ENCODE measurements around the gene GAGE12F.
"Not testable (repeated sequence)": the region's sequence is repeated elsewhere in the genome, so short reads cannot be mapped to it uniquely, and the experiment has no call there.

DNA sequence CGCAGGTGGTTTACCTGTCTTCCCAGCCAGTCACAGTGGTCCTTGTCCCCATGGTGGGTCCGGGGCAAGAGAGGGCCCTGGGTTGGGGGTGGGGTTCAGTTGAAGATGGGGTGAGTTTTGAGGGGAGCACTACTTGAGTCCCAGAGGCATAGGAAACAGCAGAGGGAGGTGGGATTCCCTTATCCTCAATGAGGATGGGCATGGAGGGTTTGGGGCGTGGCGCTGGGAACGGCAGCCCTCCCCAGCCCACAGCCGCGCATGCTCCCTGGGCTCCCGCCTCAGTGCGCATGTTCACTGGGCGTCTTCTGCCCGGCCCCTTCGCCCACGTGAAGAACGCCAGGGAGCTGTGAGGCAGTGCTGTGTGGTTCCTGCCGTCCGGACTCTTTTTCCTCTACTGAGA is 28.6 kb downstream of the GAGE12F start, which contains the start of gene GAGE2A:
- TF ChIP-seq, protein P1, sequence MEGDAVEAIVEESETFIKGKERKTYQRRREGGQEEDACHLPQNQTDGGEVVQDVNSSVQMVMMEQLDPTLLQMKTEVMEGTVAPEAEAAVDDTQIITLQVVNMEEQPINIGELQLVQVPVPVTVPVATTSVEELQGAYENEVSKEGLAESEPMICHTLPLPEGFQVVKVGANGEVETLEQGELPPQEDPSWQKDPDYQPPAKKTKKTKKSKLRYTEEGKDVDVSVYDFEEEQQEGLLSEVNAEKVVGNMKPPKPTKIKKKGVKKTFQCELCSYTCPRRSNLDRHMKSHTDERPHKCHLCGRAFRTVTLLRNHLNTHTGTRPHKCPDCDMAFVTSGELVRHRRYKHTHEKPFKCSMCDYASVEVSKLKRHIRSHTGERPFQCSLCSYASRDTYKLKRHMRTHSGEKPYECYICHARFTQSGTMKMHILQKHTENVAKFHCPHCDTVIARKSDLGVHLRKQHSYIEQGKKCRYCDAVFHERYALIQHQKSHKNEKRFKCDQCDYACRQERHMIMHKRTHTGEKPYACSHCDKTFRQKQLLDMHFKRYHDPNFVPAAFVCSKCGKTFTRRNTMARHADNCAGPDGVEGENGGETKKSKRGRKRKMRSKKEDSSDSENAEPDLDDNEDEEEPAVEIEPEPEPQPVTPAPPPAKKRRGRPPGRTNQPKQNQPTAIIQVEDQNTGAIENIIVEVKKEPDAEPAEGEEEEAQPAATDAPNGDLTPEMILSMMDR (conservative IDR thresholded peaks at IDR 0.05 in 1 of 2, IDR thresholded peaks at IDR 0.05 in 1 of 2; ENCODE audit: extremely low read depth in 1 of 2, insufficient read depth in 1 of 2, low read depth in 1 of 2, low read length in 2 of 2), result not testable (repeated sequence)
- not testable (repeated sequence) for TF ChIP-seq EZH2 (IDR thresholded peaks at IDR 0.05; ENCODE audit: borderline replicate concordance, low read length)

Data from mammary epithelial cell (primary cell).